ENCODE measurements around the gene AGO3. TPM values are rescaled to one million over a fixed set of nuclear protein-coding genes. Genes with fewer than 3 reads are reported as not detected.

AGO3 gene
- total and polyA plus RNA-seq, 2 experiments from 2014 or later = 19.2 to 27.3 TPM

GRCh38 chr1:36100376-36100775, 169.5 kb downstream of the AGO3 start:
- TF ChIP-seq JUNB (IDR thresholded peaks at IDR 0.05; ENCODE audit: unreplicated experiment) = no peak
- no peak for TF ChIP-seq NANOG (IDR thresholded peaks at IDR 0.05; ENCODE audit: borderline replicate concordance)
- TF ChIP-seq CTCF (conservative IDR thresholded peaks at IDR 0.05; ENCODE audit: low read depth in 2 of 2) = no peak
- TF ChIP-seq ZNF331 (CRISPR knock-in tag; IDR thresholded peaks at IDR 0.05; ENCODE audit: low read depth) = no peak
- no peak for TF ChIP-seq STAT1 (IDR thresholded peaks at IDR 0.05; ENCODE audit: unreplicated experiment)
- TF ChIP-seq EZH2 (IDR thresholded peaks at IDR 0.05; ENCODE audit: low read depth, unreplicated experiment) = no peak
- TF ChIP-seq CREB1 (CRISPR knock-in tag; IDR thresholded peaks at IDR 0.05; ENCODE audit: low read depth) = no peak
- no peak for TF ChIP-seq ZNF114 (CRISPR knock-in tag; IDR thresholded peaks at IDR 0.05)
- no peak for TF ChIP-seq POLR2AphosphoS5 (IDR thresholded peaks at IDR 0.05; ENCODE audit: low read depth)
- TF ChIP-seq ZNF462 (CRISPR knock-in tag; IDR thresholded peaks at IDR 0.05) = no peak
- no peak for TF ChIP-seq EZH2phosphoT487 (IDR thresholded peaks at IDR 0.05; ENCODE audit: unreplicated experiment)
- TF ChIP-seq, protein P1, sequence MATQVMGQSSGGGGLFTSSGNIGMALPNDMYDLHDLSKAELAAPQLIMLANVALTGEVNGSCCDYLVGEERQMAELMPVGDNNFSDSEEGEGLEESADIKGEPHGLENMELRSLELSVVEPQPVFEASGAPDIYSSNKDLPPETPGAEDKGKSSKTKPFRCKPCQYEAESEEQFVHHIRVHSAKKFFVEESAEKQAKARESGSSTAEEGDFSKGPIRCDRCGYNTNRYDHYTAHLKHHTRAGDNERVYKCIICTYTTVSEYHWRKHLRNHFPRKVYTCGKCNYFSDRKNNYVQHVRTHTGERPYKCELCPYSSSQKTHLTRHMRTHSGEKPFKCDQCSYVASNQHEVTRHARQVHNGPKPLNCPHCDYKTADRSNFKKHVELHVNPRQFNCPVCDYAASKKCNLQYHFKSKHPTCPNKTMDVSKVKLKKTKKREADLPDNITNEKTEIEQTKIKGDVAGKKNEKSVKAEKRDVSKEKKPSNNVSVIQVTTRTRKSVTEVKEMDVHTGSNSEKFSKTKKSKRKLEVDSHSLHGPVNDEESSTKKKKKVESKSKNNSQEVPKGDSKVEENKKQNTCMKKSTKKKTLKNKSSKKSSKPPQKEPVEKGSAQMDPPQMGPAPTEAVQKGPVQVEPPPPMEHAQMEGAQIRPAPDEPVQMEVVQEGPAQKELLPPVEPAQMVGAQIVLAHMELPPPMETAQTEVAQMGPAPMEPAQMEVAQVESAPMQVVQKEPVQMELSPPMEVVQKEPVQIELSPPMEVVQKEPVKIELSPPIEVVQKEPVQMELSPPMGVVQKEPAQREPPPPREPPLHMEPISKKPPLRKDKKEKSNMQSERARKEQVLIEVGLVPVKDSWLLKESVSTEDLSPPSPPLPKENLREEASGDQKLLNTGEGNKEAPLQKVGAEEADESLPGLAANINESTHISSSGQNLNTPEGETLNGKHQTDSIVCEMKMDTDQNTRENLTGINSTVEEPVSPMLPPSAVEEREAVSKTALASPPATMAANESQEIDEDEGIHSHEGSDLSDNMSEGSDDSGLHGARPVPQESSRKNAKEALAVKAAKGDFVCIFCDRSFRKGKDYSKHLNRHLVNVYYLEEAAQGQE (IDR thresholded peaks at IDR 0.05; ENCODE audit: unreplicated experiment) = no peak
- TF ChIP-seq ETS1 (IDR thresholded peaks at IDR 0.05) = no peak
- Histone ChIP-seq H3K36me3 (ENCODE audit: insufficient read depth) (no peaks in the 10 kb centered on the region), H3K27me3 (ENCODE audit: insufficient read depth) (no peaks in the 10 kb centered on the region), H3K9me2 (ENCODE audit: insufficient read depth) (no peaks in the 10 kb centered on the region), H3K4me1 (ENCODE audit: insufficient read depth) (peaks cover 6% of the 10 kb centered on the region), H3K79me2 (replicated peaks; ENCODE audit: insufficient read depth) (no peaks in the 10 kb centered on the region), H3K4me2 (no peak overlapping the region), H4K20me1 (replicated peaks; ENCODE audit: insufficient read depth) (no peaks in the 10 kb centered on the region), H3K4me3 (no peak overlapping the region), H3F3A (replicated peaks; ENCODE audit: low read depth) (0 out of 2 replicates have a peak, but pooled peaks cover 15% of the 10 kb centered on the region), H3K27ac (ENCODE audit: low read depth) (peak overlapping the region; percentile 50; the same call in 1 of the 2 replicates), H2AFZ (peak overlapping the region; percentile 28; the same call in 1 of the 2 replicates)
- Mint-ChIP-seq H3K27ac (no peak overlapping the region), H3K4me3 (no peak overlapping the region), H3K4me1 (peaks cover 17% of the 10 kb centered on the region), H3K27me3 (ENCODE audit: insufficient read depth, low read depth, poor library complexity) (peaks cover 5% of the 10 kb centered on the region), H3K9me3 (no peaks in the 10 kb centered on the region; the same call in 2 of the 3 replicates), H3K36me3 (ENCODE audit: low read depth) (0 out of 3 replicates have a peak, but pooled peaks cover 4% of the 10 kb centered on the region)
- no peak for ATAC-seq
- no peak for DNase-seq (ENCODE audit: low spot score)
